ENCODE measurements around the gene ANLN. TPM values are rescaled to one million over a fixed set of nuclear protein-coding genes. Genes with fewer than 3 reads are reported as not detected.

Gene ANLN
- total and polyA plus RNA-seq, 7 donors, result 0.11 to 2.4 (median 0.52) TPM

GRCh38 chr7:36456548-36456947 is 66.9 kb downstream of the ANLN start:
- intact Hi-C loops (cut with DNase I), result no loop called here
- WGBS, 3 donors, result 90 to 96% (median 91%) methylated on average over 2 of the region's 2 CpGs

GRCh38 chr7:36459236-36459960 is 69.7 kb downstream of the ANLN start:
- TF ChIP-seq CTCF (IDR thresholded peaks at IDR 0.05), result no peak
- no peaks in the 10 kb centered on the region for H3K4me1 ChIP-seq
- ATAC-seq, result no peak
- 81 to 86% (median 82%) methylated on average over 12 of the region's 12 CpGs for WGBS, 3 donors
- no peak for DNase-seq
- no peaks in the 10 kb centered on the region for H3K9me3 ChIP-seq
- H3K4me3 ChIP-seq, result no peak overlapping the region
- no peaks in the 10 kb centered on the region for H3K36me3 ChIP-seq (ENCODE audit: insufficient read depth in 1 of 2, low read depth in 1 of 2)
- H3K27me3 ChIP-seq (ENCODE audit: insufficient read depth in 3 of 3, low read length in 2 of 3), result no peaks in the 10 kb centered on the region
- intact Hi-C loops (cut with DNase I), result no loop called here
- H3K27ac ChIP-seq, result no peak overlapping the region

More at GRCh38 chr7:36456548-36456947, 66.9 kb downstream of the ANLN start:
- H3K36me3 ChIP-seq (ENCODE audit: insufficient read depth in 1 of 2, low read depth in 1 of 2), result no peaks in the 10 kb centered on the region
- no peaks in the 10 kb centered on the region for H3K9me3 ChIP-seq
- H3K27ac ChIP-seq, result no peak overlapping the region
- H3K27me3 ChIP-seq (ENCODE audit: insufficient read depth in 3 of 3, low read length in 2 of 3), result no peaks in the 10 kb centered on the region
- H3K4me1 ChIP-seq, result no peaks in the 10 kb centered on the region
- no peak overlapping the region for H3K4me3 ChIP-seq
- TF ChIP-seq CTCF (IDR thresholded peaks at IDR 0.05), result no peak
- ATAC-seq (no peak), DNase-seq (no peak)

GRCh38 chr7:36460811-36461429 is 71.3 kb downstream of the ANLN start:
- H3K4me1 ChIP-seq, result no peaks in the 10 kb centered on the region
- H3K9me3 ChIP-seq, result no peaks in the 10 kb centered on the region
- intact Hi-C loops (cut with DNase I), result no loop called here
- no peak for ATAC-seq
- H3K27ac ChIP-seq, result no peak overlapping the region
- no peak overlapping the region for H3K4me3 ChIP-seq
- H3K36me3 ChIP-seq (ENCODE audit: insufficient read depth in 1 of 2, low read depth in 1 of 2), result no peaks in the 10 kb centered on the region
- 81 to 88% (median 85%) methylated on average over 8 of the region's 8 CpGs for WGBS, 3 donors
- H3K27me3 ChIP-seq (ENCODE audit: insufficient read depth in 3 of 3, low read length in 2 of 3), result no peaks in the 10 kb centered on the region
- TF ChIP-seq CTCF (IDR thresholded peaks at IDR 0.05), result no peak
- DNase-seq, result no peak

GRCh38 chr7:36462551-36463137 is 73.0 kb downstream of the ANLN start:
- H3K36me3 ChIP-seq (ENCODE audit: insufficient read depth in 1 of 2, low read depth in 1 of 2), result no peaks in the 10 kb centered on the region
- H3K27me3 ChIP-seq (ENCODE audit: insufficient read depth in 3 of 3, low read length in 2 of 3), result no peaks in the 10 kb centered on the region
- TF ChIP-seq CTCF (IDR thresholded peaks at IDR 0.05), result no peak
- no peak overlapping the region for H3K27ac ChIP-seq
- no peak for ATAC-seq
- H3K4me1 ChIP-seq, result no peaks in the 10 kb centered on the region
- 87 to 89% (median 88%) methylated on average over 5 to 6 of the region's 6 CpGs for WGBS, 3 donors
- intact Hi-C loops (cut with DNase I), result no loop called here
- no peak for DNase-seq
- no peak overlapping the region for H3K4me3 ChIP-seq
- H3K9me3 ChIP-seq, result no peaks in the 10 kb centered on the region

All from psoas muscle (tissue), 8 donors.